ENCODE data around the gene FAS. TPM values are rescaled to one million over a fixed set of nuclear protein-coding genes. Genes with fewer than 3 reads are reported as not detected.

FAS gene
- total RNA-seq, 1 experiment from 2014 or later, result 9.3 TPM

- H3K27ac ChIP-seq (ENCODE audit: low read depth, low read length), result no peak overlapping the region
- no peak overlapping the region for H2AFZ ChIP-seq (ENCODE audit: low read depth, low read length, poor library complexity, severe bottlenecking)
- RAD21 ChIA-PET (ENCODE audit: low non-redundant PET in 1 of 2, low total read pairs in 2 of 2, uncharacterized antibody in 2 of 2, unreplicated experiment in 2 of 2), result no interaction called here
- H3K9me3 ChIP-seq (ENCODE audit: control insufficient read depth in 1 of 2, insufficient read depth in 1 of 2, low read depth in 1 of 2, low read length in 2 of 2), result no peaks in the 10 kb centered on the region
- BruUV-seq (replicated peaks), result no TSS peak
- TF ChIP-seq CBX3 (IDR thresholded peaks at IDR 0.05; ENCODE audit: low read depth) (no peak), EGR1 (IDR thresholded peaks at IDR 0.05; ENCODE audit: low read depth) (no peak), POLR2AphosphoS5 (IDR thresholded peaks at IDR 0.05; ENCODE audit: low read depth, low read length) (no peak), JUND (IDR thresholded peaks at IDR 0.05) (no peak)
- H3K36me3 ChIP-seq (ENCODE audit: control insufficient read depth in 1 of 2, insufficient read depth in 2 of 2, low read length in 2 of 2), result no peaks in the 10 kb centered on the region
- H3K9me2 ChIP-seq (ENCODE audit: insufficient read depth), result no peaks in the 10 kb centered on the region
- POLR2A ChIA-PET, result no interaction called here
- H3K9ac ChIP-seq (ENCODE audit: low read length), result no peak overlapping the region
- no peaks in the 10 kb centered on the region for H3K4me1 ChIP-seq (ENCODE audit: control insufficient read depth in 1 of 2, insufficient read depth in 2 of 2, low read length in 2 of 2)
- H3K4me2 ChIP-seq (ENCODE audit: low read length), result no peak overlapping the region
- H3K79me2 ChIP-seq (ENCODE audit: insufficient read depth, low read length), result no peaks in the 10 kb centered on the region
- DNase-seq (ENCODE audit: low read depth, low spot score) (no peak), ATAC-seq (no peak)
- H3K27me3 ChIP-seq (ENCODE audit: insufficient read depth, low read length), result no peaks in the 10 kb centered on the region
- H3K4me3 ChIP-seq (replicated peaks in 1 of 2; ENCODE audit: low read depth in 1 of 2, low read length in 2 of 2), result no peak overlapping the region
- H4K20me1 ChIP-seq (ENCODE audit: insufficient read depth), result no peaks in the 10 kb centered on the region
- CTCF ChIA-PET, result no interaction called here
- intact Hi-C loops (cut with micrococcal nuclease), result no loop called here
These were observed 72.3 kb downstream of the FAS start for GRCh38 chr10:89062861-89063260.

DNA sequence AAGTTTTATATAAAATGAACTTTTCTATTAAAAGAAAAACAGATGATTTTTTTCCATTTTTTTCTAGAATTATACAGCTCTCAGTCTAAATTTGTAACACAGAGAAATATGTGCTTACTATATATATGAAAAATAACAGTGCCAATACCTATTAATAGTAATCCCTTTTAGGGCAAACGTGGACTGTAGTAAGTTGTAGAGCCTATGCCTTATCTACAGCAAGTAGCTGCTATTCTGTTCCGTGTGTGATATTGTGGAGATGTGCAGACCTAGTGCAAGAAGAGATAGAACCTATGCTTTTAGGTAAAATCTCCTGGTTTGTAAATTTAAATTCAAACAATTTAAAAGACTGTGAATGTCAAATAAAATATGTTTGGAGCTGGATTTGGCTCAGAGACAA is 72.9 kb downstream of the FAS start:
- POLR2A ChIA-PET, result no interaction called here
- RAD21 ChIA-PET (ENCODE audit: low non-redundant PET in 1 of 2, low total read pairs in 2 of 2, uncharacterized antibody in 2 of 2, unreplicated experiment in 2 of 2), result no interaction called here
- intact Hi-C loops (cut with micrococcal nuclease), result no loop called here
- no peak for TF ChIP-seq ZFX (IDR thresholded peaks at IDR 0.05)
- no peak for TF ChIP-seq SIN3A (IDR thresholded peaks at IDR 0.05; ENCODE audit: low read depth)
- no peak for TF ChIP-seq SP1 (IDR thresholded peaks at IDR 0.05; ENCODE audit: low read depth)
- TF ChIP-seq ATF3 (IDR thresholded peaks at IDR 0.05), result no peak
- TF ChIP-seq EZH2 (IDR thresholded peaks at IDR 0.05), result no peak
- no peak for TF ChIP-seq POLR2AphosphoS5 (IDR thresholded peaks at IDR 0.05; ENCODE audit: low read depth, low read length)
- no peak for TF ChIP-seq RAD21 (IDR thresholded peaks at IDR 0.05; ENCODE audit: low read depth)
- TF ChIP-seq, protein P1, sequence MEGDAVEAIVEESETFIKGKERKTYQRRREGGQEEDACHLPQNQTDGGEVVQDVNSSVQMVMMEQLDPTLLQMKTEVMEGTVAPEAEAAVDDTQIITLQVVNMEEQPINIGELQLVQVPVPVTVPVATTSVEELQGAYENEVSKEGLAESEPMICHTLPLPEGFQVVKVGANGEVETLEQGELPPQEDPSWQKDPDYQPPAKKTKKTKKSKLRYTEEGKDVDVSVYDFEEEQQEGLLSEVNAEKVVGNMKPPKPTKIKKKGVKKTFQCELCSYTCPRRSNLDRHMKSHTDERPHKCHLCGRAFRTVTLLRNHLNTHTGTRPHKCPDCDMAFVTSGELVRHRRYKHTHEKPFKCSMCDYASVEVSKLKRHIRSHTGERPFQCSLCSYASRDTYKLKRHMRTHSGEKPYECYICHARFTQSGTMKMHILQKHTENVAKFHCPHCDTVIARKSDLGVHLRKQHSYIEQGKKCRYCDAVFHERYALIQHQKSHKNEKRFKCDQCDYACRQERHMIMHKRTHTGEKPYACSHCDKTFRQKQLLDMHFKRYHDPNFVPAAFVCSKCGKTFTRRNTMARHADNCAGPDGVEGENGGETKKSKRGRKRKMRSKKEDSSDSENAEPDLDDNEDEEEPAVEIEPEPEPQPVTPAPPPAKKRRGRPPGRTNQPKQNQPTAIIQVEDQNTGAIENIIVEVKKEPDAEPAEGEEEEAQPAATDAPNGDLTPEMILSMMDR (IDR thresholded peaks at IDR 0.05 in 2 of 3, conservative IDR thresholded peaks at IDR 0.05 in 1 of 3; ENCODE audit: borderline replicate concordance in 1 of 3, insufficient read depth in 1 of 3, low read depth in 2 of 3, low read length in 2 of 3), result no peak
- no peak for TF ChIP-seq ZNF274 (IDR thresholded peaks at IDR 0.05; ENCODE audit: low read depth, low read length)
- no peak for TF ChIP-seq CEBPB (IDR thresholded peaks at IDR 0.05; ENCODE audit: low read depth)
- no peak for TF ChIP-seq TCF7L2 (IDR thresholded peaks at IDR 0.05; ENCODE audit: borderline replicate concordance, extremely low read depth, insufficient read depth, insufficient read length)
- no peak for TF ChIP-seq POLR2A (IDR thresholded peaks at IDR 0.05; ENCODE audit: borderline replicate concordance, extremely low read depth, insufficient read depth, insufficient read length)
- no peak for TF ChIP-seq FOSL1 (IDR thresholded peaks at IDR 0.05; ENCODE audit: low read depth)
- no peak for TF ChIP-seq YY1 (IDR thresholded peaks at IDR 0.05; ENCODE audit: extremely low read depth, insufficient replicate concordance, low read depth, low read length)
- TF ChIP-seq, protein P2, sequence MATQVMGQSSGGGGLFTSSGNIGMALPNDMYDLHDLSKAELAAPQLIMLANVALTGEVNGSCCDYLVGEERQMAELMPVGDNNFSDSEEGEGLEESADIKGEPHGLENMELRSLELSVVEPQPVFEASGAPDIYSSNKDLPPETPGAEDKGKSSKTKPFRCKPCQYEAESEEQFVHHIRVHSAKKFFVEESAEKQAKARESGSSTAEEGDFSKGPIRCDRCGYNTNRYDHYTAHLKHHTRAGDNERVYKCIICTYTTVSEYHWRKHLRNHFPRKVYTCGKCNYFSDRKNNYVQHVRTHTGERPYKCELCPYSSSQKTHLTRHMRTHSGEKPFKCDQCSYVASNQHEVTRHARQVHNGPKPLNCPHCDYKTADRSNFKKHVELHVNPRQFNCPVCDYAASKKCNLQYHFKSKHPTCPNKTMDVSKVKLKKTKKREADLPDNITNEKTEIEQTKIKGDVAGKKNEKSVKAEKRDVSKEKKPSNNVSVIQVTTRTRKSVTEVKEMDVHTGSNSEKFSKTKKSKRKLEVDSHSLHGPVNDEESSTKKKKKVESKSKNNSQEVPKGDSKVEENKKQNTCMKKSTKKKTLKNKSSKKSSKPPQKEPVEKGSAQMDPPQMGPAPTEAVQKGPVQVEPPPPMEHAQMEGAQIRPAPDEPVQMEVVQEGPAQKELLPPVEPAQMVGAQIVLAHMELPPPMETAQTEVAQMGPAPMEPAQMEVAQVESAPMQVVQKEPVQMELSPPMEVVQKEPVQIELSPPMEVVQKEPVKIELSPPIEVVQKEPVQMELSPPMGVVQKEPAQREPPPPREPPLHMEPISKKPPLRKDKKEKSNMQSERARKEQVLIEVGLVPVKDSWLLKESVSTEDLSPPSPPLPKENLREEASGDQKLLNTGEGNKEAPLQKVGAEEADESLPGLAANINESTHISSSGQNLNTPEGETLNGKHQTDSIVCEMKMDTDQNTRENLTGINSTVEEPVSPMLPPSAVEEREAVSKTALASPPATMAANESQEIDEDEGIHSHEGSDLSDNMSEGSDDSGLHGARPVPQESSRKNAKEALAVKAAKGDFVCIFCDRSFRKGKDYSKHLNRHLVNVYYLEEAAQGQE (IDR thresholded peaks at IDR 0.05; ENCODE audit: low read depth), result no peak
- TF ChIP-seq EGR1 (IDR thresholded peaks at IDR 0.05; ENCODE audit: low read depth), result no peak
- TF ChIP-seq JUND (IDR thresholded peaks at IDR 0.05), result no peak

More for the DNA sequence above, 72.9 kb downstream of the FAS start:
- H3K4me3 ChIP-seq (replicated peaks in 1 of 2; ENCODE audit: low read depth in 1 of 2, low read length in 2 of 2), result no peak overlapping the region
- H3K4me2 ChIP-seq (ENCODE audit: low read length), result no peak overlapping the region
- ATAC-seq (no peak), DNase-seq (ENCODE audit: low read depth, low spot score) (no peak)
- no peak overlapping the region for H2AFZ ChIP-seq (ENCODE audit: low read depth, low read length, poor library complexity, severe bottlenecking)
- H3K9ac ChIP-seq (ENCODE audit: low read length), result no peak overlapping the region
- H3K79me2 ChIP-seq (ENCODE audit: insufficient read depth, low read length), result no peaks in the 10 kb centered on the region
- H3K4me1 ChIP-seq (ENCODE audit: control insufficient read depth in 1 of 2, insufficient read depth in 2 of 2, low read length in 2 of 2), result no peaks in the 10 kb centered on the region
- H3K27ac ChIP-seq (ENCODE audit: low read depth, low read length), result no peak overlapping the region
- H3K36me3 ChIP-seq (ENCODE audit: control insufficient read depth in 1 of 2, insufficient read depth in 2 of 2, low read length in 2 of 2), result no peaks in the 10 kb centered on the region
- H3K27me3 ChIP-seq (ENCODE audit: insufficient read depth, low read length), result no peaks in the 10 kb centered on the region
- CTCF ChIA-PET, result no interaction called here
- H3K9me3 ChIP-seq (ENCODE audit: control insufficient read depth in 1 of 2, insufficient read depth in 1 of 2, low read depth in 1 of 2, low read length in 2 of 2), result no peaks in the 10 kb centered on the region
- H4K20me1 ChIP-seq (ENCODE audit: insufficient read depth), result no peaks in the 10 kb centered on the region
- no TSS peak for BruUV-seq (replicated peaks)
- H3K9me2 ChIP-seq (ENCODE audit: insufficient read depth), result no peaks in the 10 kb centered on the region

Data from HCT116 (cell line).